Lower leg skin (tissue), 4 donors: Measurements from ENCODE around the gene GRIFIN. TPM values are rescaled to one million over a fixed set of nuclear protein-coding genes. Genes with fewer than 3 reads are reported as not detected.

Experiments used
- DNase-seq, 2 donors: peaks; one replicate each; pipeline ENCODE4 v3.0.0-alpha.2; 2019; ENCODE audit warnings: low spot score in 2 of 2
- H3K4me3 ChIP-seq: fragments of 200-600 bp; sonication (generic); 2 replicates; pipeline ENCODE4 v1.5.1; 2017; ENCODE audit warnings: mild to moderate bottlenecking, low read depth; ENCODE audit not compliant: poor library complexity, severe bottlenecking
- CTCF ChIP-seq, 3 donors: fragments of 450-650 bp; IDR thresholded peaks; one replicate each; pipeline ENCODE4 v1.5.1; 2016; ENCODE audit warnings: antibody characterized with exemption in 3 of 3, mild to moderate bottlenecking in 3 of 3, moderate library complexity in 2 of 3
- POLR2A ChIP-seq, 2 donors: fragments of 450-650 bp; IDR thresholded peaks; one replicate each; pipeline ENCODE4 v1.6.1; 2016 to 2017; ENCODE audit warnings: antibody characterized with exemption in 2 of 2, mild to moderate bottlenecking in 1 of 2, moderate library complexity in 1 of 2
- WGBS, 2 donors: methylation state at CpG; one replicate each; pipeline ENCODE4 v1.1.5; 2018; 5-methylcytosine and 5-hydroxymethylcytosine counted together
- intact Hi-C: fragments of 100-400 bp; cut with DNase I; formaldehyde crosslinking; loops from one replicate; pipeline ENCODE4 v1.15.0; 2023; ENCODE audit warnings: low total_unique reads
- total RNA-seq, 4 donors: library from RNA; depleted of rRNA; stranded (reverse); fragments of >200 nt; gene quantifications; one replicate each; pipeline ENCODE4 v1.1.0, GENCODE V29; 2016

GRIFIN gene
- total RNA-seq, 4 donors from 2014 or later = not detected

GRCh38 chr7:2437537-2438148 is 38.6 kb downstream of the GRIFIN start:
- TF ChIP-seq POLR2A (IDR thresholded peaks at IDR 0.05) (no peak), CTCF (IDR thresholded peaks at IDR 0.05) (no peak)
- 37 to 42% methylated on average over 16 of the region's 16 CpGs for WGBS, 2 donors
- H3K4me3 ChIP-seq = no peak overlapping the region
- no peak for DNase-seq
- intact Hi-C loops = no loop called here

- H3K4me3 ChIP-seq = no peak overlapping the region
- intact Hi-C loops = no loop called here
- no peak for DNase-seq
- TF ChIP-seq CTCF (IDR thresholded peaks at IDR 0.05) (no peak), POLR2A (IDR thresholded peaks at IDR 0.05) (no peak)
- WGBS, 2 donors = 47 to 64% methylated on average over 9 of the region's 9 CpGs
Measured at GRCh38 chr7:2437136-2437535, 39.1 kb downstream of the GRIFIN start.

- intact Hi-C loops = no loop called here
- no peak for DNase-seq
- no peak overlapping the region for H3K4me3 ChIP-seq
- 84 to 85% methylated on average over 24 to 25 of the region's 25 CpGs for WGBS, 2 donors
- TF ChIP-seq POLR2A (IDR thresholded peaks at IDR 0.05) = no peak
- no peak for TF ChIP-seq CTCF (IDR thresholded peaks at IDR 0.05)
Measured at GRCh38 chr7:2436341-2437104, 39.7 kb downstream of the GRIFIN start.

- intact Hi-C loops = no loop called here
- WGBS, 2 donors = 87 to 91% methylated on average over 5 of the region's 5 CpGs
- DNase-seq = no peak
- TF ChIP-seq CTCF (IDR thresholded peaks at IDR 0.05) (no peak), POLR2A (IDR thresholded peaks at IDR 0.05) (no peak)
- no peak overlapping the region for H3K4me3 ChIP-seq
Measured at GRCh38 chr7:2435146-2435545, 41.1 kb downstream of the GRIFIN start.

- DNase-seq = no peak
- TF ChIP-seq CTCF (IDR thresholded peaks at IDR 0.05) (no peak), POLR2A (IDR thresholded peaks at IDR 0.05) (no peak)
- 87 to 90% methylated on average over 40 to 42 of the region's 42 CpGs for WGBS, 2 donors
- intact Hi-C loops = no loop called here
- H3K4me3 ChIP-seq = no peak overlapping the region
Measured at GRCh38 chr7:2433713-2434550, 42.3 kb downstream of the GRIFIN start.
